Type B pancreatic cell (in vitro differentiated cells): Measurements from ENCODE around the gene FAM161B. TPM values are rescaled to one million over a fixed set of nuclear protein-coding genes. Genes with fewer than 3 reads are reported as not detected.

Source experiments
- DNase-seq: peaks from one replicate; pipeline ENCODE4 v3.0.0; 2021; ENCODE audit warnings: mixed read lengths; ENCODE audit not compliant: unreplicated experiment; ENCODE audit errors: extremely low spot score
- H3K27ac Mint-ChIP-seq: 2 replicates; pipeline ENCODE4 v1.8.0; 2021; ENCODE audit warnings: mild to moderate bottlenecking, mixed read lengths
- H3K27me3 Mint-ChIP-seq: 2 replicates; pipeline ENCODE4 v1.8.0; 2021; ENCODE audit warnings: mixed read lengths
- H3K36me3 Mint-ChIP-seq: 2 replicates; pipeline ENCODE4 v1.8.0; 2021; ENCODE audit warnings: mixed read lengths
- H3K4me1 Mint-ChIP-seq: one replicate; pipeline ENCODE4 v1.8.0; 2021; ENCODE audit warnings: mixed read lengths; ENCODE audit not compliant: unreplicated experiment
- H3K4me3 Mint-ChIP-seq: 2 replicates; pipeline ENCODE4 v1.8.0; 2021; ENCODE audit warnings: mild to moderate bottlenecking, mixed read lengths
- H3K9me3 Mint-ChIP-seq: 2 replicates; pipeline ENCODE4 v1.8.0; 2021; ENCODE audit warnings: mixed read lengths
- total RNA-seq: library from RNA; stranded (reverse); gene quantifications from 2 replicates; pipeline ENCODE4 v1.2.1, GENCODE V29; 2021; ENCODE audit warnings: low replicate concordance
- TF ChIP-seq, protein P1 (sequence below): fragments of 200-600 bp; sonication (generic); conservative IDR thresholded peaks from 2 replicates; pipeline ENCODE4 v1.5.0; 2021; ENCODE audit warnings: antibody characterized with exemption, mild to moderate bottlenecking

The FAM161B gene
- total RNA-seq, 1 donor from 2014 or later = 5.3 TPM

DNA sequence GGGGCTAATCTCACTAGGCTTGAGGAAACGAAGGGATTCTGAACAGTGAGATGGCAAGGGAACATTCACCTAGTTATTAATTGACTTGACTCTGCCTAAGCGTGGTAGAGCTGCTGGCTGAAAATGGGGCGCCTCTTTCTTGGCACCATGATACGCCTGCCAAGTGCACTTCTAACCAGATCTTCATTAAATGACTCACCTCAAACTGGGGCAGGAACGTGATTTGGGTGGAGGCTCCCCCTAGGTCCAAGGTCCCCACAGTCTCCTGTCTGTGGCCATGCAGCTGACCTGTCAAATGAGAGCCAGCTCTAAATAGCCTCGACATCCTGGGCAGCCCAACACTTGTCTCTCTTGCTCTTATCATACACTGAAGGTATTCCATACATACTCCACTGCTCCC is 26.2 kb upstream of the FAM161B start:
- Mint-ChIP-seq H3K9me3 (no peaks in the 10 kb centered on the region), H3K4me3 (no peak overlapping the region), H3K4me1 (peaks cover 6% of the 10 kb centered on the region), H3K27ac (no peak overlapping the region), H3K27me3 (no peaks in the 10 kb centered on the region), H3K36me3 (peaks cover 10% of the 10 kb centered on the region)
- DNase-seq = no peak
- TF ChIP-seq, protein P1, sequence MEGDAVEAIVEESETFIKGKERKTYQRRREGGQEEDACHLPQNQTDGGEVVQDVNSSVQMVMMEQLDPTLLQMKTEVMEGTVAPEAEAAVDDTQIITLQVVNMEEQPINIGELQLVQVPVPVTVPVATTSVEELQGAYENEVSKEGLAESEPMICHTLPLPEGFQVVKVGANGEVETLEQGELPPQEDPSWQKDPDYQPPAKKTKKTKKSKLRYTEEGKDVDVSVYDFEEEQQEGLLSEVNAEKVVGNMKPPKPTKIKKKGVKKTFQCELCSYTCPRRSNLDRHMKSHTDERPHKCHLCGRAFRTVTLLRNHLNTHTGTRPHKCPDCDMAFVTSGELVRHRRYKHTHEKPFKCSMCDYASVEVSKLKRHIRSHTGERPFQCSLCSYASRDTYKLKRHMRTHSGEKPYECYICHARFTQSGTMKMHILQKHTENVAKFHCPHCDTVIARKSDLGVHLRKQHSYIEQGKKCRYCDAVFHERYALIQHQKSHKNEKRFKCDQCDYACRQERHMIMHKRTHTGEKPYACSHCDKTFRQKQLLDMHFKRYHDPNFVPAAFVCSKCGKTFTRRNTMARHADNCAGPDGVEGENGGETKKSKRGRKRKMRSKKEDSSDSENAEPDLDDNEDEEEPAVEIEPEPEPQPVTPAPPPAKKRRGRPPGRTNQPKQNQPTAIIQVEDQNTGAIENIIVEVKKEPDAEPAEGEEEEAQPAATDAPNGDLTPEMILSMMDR = no peak

DNA sequence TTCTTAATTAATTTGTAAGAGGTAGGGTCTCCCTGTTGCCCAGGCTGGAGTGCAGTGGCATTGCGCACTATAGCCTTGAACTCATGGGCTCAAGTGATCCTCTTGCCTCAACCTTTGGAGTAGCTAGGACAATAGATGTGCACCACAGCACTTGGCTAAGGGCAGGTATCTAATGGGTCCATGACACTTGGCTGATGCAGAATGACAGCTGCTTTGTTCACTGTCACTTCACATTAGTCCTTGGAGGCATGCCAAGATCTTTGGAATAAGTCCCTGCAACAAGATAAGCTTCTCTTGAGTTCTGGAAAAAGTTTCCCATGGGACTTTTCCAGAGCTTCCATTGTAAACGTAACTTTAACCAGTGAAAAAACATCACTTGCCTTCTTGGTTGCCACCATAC is 23.6 kb upstream of the FAM161B start:
- DNase-seq = no peak
- H3K36me3 Mint-ChIP-seq = peaks cover 11% of the 10 kb centered on the region
- no peaks in the 10 kb centered on the region for H3K27me3 Mint-ChIP-seq
- no peak overlapping the region for H3K27ac Mint-ChIP-seq
- no peak overlapping the region for H3K4me3 Mint-ChIP-seq
- TF ChIP-seq, protein P1 = no peak
- H3K4me1 Mint-ChIP-seq = no peaks in the 10 kb centered on the region
- H3K9me3 Mint-ChIP-seq = no peaks in the 10 kb centered on the region

DNA sequence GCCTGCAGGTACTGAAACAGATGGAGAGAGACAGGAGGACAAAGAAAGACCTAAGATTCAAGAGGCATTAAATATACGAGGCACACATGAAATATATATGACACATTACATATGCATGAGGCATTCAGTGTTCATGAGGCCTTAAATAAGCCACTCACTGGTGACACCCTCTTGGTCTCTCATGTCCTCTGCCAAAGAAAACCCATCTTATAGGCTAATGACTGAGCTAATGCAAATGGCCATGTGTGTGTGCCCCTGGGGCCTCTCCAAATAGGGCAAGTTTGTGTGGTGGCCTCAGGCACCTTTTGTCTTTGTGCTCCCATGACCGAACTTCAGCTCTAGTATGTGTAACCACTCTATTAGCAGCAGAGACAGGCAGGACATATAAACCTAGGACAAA is 19.0 kb upstream of the FAM161B start:
- Mint-ChIP-seq H3K9me3 (no peaks in the 10 kb centered on the region), H3K4me1 (no peaks in the 10 kb centered on the region), H3K27ac (no peak overlapping the region), H3K4me3 (no peak overlapping the region), H3K27me3 (no peaks in the 10 kb centered on the region), H3K36me3 (peaks cover 17% of the 10 kb centered on the region)
- no peak for DNase-seq
- TF ChIP-seq, protein P1 = no peak

DNA sequence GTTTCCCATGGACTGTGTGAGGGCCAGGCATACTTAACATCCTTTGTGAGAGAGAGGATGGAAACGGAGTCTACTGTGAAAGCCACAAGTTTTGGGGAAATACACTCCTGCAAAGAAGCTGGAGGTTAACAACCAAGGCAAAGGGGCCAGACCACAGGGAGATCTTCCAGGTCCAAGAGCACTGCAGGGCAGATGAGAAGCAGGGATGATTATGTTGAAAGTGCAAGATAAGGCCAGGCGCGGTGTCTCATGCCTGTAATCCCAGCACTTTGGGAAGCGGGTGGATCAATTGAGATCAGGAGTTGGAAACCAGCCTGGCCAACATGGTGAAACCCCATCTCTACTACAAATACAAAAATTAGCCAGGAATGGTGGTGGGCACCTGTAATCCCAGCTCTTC is 15.3 kb upstream of the FAM161B start:
- H3K9me3 Mint-ChIP-seq = no peaks in the 10 kb centered on the region
- TF ChIP-seq, protein P1 = no peak
- no peak overlapping the region for H3K27ac Mint-ChIP-seq
- no peak overlapping the region for H3K4me3 Mint-ChIP-seq
- H3K4me1 Mint-ChIP-seq = no peaks in the 10 kb centered on the region
- no peak for DNase-seq
- H3K36me3 Mint-ChIP-seq = peaks cover 20% of the 10 kb centered on the region
- H3K27me3 Mint-ChIP-seq = no peaks in the 10 kb centered on the region

DNA sequence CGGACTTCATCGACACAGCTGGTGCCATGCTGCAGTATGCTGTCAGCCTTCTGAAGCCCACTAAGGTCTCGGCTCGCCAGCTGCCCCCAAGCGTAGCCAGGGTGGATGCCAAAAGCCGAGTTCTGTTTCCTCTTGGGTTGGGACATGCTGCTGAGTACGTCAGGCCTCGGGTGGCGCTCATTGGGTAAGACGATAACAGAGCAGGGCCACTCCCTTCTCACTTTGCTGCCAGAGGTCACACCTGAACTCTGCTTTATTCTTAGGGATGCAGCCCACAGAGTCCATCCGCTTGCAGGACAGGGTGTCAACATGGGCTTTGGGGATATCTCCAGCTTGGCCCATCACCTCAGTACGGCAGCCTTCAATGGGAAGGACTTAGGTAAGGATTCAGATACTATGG is 11.3 kb upstream of the FAM161B start:
- H3K4me3 Mint-ChIP-seq = no peak overlapping the region
- no peaks in the 10 kb centered on the region for H3K9me3 Mint-ChIP-seq
- DNase-seq = no peak
- TF ChIP-seq, protein P1 = no peak
- no peak overlapping the region for H3K27ac Mint-ChIP-seq
- no peaks in the 10 kb centered on the region for H3K27me3 Mint-ChIP-seq
- no peaks in the 10 kb centered on the region for H3K4me1 Mint-ChIP-seq
- peaks cover 8% of the 10 kb centered on the region for H3K36me3 Mint-ChIP-seq

DNA sequence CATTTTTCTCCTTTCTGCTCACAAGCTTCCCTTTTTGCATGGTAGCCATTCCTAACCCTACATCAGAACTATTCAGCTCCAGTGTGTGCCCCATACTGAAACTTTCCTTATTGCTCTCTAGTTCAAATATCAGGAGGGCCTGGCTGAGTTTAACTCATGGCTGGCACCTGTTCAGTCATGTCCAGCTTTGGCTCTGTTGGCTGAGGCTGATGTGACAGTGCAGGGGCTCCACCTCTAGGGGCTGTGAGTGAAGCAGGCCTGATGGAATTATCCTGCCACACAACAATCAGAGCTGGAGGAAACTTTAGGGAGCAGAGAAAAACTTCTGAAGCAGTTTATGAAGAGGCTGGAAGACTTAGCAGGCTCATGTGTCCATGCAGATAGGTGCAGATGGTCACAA is 8.7 kb upstream of the FAM161B start:
- no peak overlapping the region for H3K4me3 Mint-ChIP-seq
- no peaks in the 10 kb centered on the region for H3K27me3 Mint-ChIP-seq
- TF ChIP-seq, protein P1 = no peak
- DNase-seq = no peak
- H3K27ac Mint-ChIP-seq = no peak overlapping the region
- peaks cover 11% of the 10 kb centered on the region for H3K36me3 Mint-ChIP-seq
- H3K9me3 Mint-ChIP-seq = no peaks in the 10 kb centered on the region
- no peaks in the 10 kb centered on the region for H3K4me1 Mint-ChIP-seq
